GM18909 (cell line): ENCODE results near the gene ATXN7L1.

Experiments used
- ATAC-seq: cut with Tn5 transposase; IDR thresholded peaks from one replicate; pipeline ENCODE4 v1.9.1; 2021; ENCODE audit warnings: mild to moderate bottlenecking; ENCODE audit not compliant: unreplicated experiment, poor library complexity

The ATXN7L1 gene

DNA sequence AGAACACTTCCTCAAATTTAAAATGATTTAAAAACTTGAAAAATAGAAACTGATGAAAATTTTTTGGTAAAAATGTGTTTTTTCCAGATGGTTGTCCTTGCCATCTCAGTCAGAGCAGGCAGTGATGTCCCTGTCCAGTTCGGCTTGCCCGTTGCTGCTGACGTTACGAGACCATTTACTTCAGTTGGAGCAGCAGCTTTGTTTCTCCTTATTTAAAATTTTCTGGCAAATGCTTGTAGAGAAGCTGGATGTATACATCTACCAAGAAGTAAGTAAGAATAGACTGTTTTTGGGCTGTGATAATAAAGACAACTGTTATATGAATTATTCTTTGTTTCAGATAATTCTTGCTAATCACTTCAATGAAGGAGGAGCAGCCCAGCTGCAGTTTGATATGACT is 311.2 kb downstream of the ATXN7L1 start:
- no peak for ATAC-seq

DNA sequence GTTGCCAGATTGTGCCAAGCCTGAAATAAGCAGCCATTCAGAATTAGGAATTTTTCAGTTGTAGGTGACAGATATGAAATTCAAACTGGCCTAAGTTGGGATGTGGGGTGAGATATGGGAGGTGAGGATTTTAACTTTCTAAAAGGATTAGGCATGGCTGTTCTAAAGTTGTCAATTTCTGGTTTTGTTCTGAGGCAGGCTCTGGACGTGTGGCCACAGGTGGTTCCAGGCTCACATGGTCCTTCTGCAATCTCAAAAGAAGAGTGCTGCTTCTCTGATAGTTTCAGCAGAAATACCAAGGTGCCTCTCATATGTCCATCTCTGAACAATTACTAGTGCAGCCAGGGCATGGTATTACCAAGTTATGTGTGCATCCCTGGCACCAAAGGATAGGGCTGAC is 316.5 kb downstream of the ATXN7L1 start:
- no peak for ATAC-seq
